ENCODE measurements around the gene GRB7. TPM values are rescaled to one million over a fixed set of nuclear protein-coding genes. Genes with fewer than 3 reads are reported as not detected.

GRB7 gene
- total RNA-seq, 2 experiments from 2014 or later, result 2.0 to 2.1 TPM

GRCh38 chr17:39727556-39727955 is 10.2 kb upstream of the GRB7 start:
- intact Hi-C loops (cut with micrococcal nuclease), result no loop called here
- Mint-ChIP-seq H3K9me3 (no peaks in the 10 kb centered on the region), H3K4me3 (no peak overlapping the region), H3K27ac (no peak overlapping the region), H3K4me1 (ENCODE audit: low read depth) (peaks cover 14% of the 10 kb centered on the region), H3K27me3 (ENCODE audit: low read depth) (no peaks in the 10 kb centered on the region), H3K36me3 (ENCODE audit: low read depth) (peaks cover 6% of the 10 kb centered on the region)
- DNase-seq, result no peak
- CTCF ChIA-PET, result no interaction called here

- H3K27me3 Mint-ChIP-seq (ENCODE audit: low read depth), result no peaks in the 10 kb centered on the region
- H3K9me3 Mint-ChIP-seq, result no peaks in the 10 kb centered on the region
- CTCF ChIA-PET, result interaction anchor here (0.6 to 3.1 kb wide), 19 partner anchors 7 to 197 kb away, joined by 3 to 15 read pairs (median 5); partner anchors contain the start of gene PNMT
- peaks cover 14% of the 10 kb centered on the region for H3K4me1 Mint-ChIP-seq (ENCODE audit: low read depth)
- H3K36me3 Mint-ChIP-seq (ENCODE audit: low read depth), result peaks cover 6% of the 10 kb centered on the region
- peak overlapping the region; percentile 87 for H3K4me3 Mint-ChIP-seq
- intact Hi-C loops (cut with micrococcal nuclease), result no loop called here
- H3K27ac Mint-ChIP-seq, result peak overlapping the region; percentile 84
- DNase-seq, result no peak
These were observed 8.4 kb upstream of the GRB7 start for GRCh38 chr17:39729280-39729851.

- peaks cover 6% of the 10 kb centered on the region for H3K36me3 Mint-ChIP-seq (ENCODE audit: low read depth)
- H3K4me1 Mint-ChIP-seq (ENCODE audit: low read depth), result peaks cover 14% of the 10 kb centered on the region
- DNase-seq, result peak; percentile 95
- H3K4me3 Mint-ChIP-seq, result peak within 1 kb of the TSS; percentile 87
- CTCF ChIA-PET, result interaction anchor here (0.6 to 3.1 kb wide), 25 partner anchors 8 to 221 kb away, joined by 3 to 15 read pairs (median 4); partner anchors contain the start of genes ERBB2 and PNMT
- H3K27ac Mint-ChIP-seq, result peak within 1 kb of the TSS; percentile 84
- intact Hi-C loops (cut with micrococcal nuclease), result loop anchor here (1.0 to 5.0 kb wide), 5 partner anchors 24 to 137 kb away; partner anchors contain the start of genes PGAP3 and STARD3
- no peaks in the 10 kb centered on the region for H3K9me3 Mint-ChIP-seq
- H3K27me3 Mint-ChIP-seq (ENCODE audit: low read depth), result no peaks in the 10 kb centered on the region
These were observed 7.4 kb upstream of the GRB7 start, which contains the start of gene MIEN1 for GRCh38 chr17:39730095-39730921. Gene MIEN1, minus strand, starts transcription at chr17:39730532. Its CDS starts 37 bp downstream, at chr17:39730495.

GRCh38 chr17:39732586-39732985 is 5.2 kb upstream of the GRB7 start:
- intact Hi-C loops (cut with micrococcal nuclease), result loop anchor here (5.0 kb wide), 1 partner anchor 95 kb away; the partner anchor contains the start of gene STARD3
- H3K4me1 Mint-ChIP-seq (ENCODE audit: low read depth), result peaks cover 14% of the 10 kb centered on the region
- CTCF ChIA-PET, result interaction anchor here (0.7 to 1.6 kb wide), 5 partner anchors 23 to 410 kb away, joined by 3 to 5 read pairs (median 3); no protein-coding TSS in a partner anchor
- H3K4me3 Mint-ChIP-seq, result no peak overlapping the region
- H3K9me3 Mint-ChIP-seq, result no peaks in the 10 kb centered on the region
- H3K27ac Mint-ChIP-seq, result no peak overlapping the region
- H3K36me3 Mint-ChIP-seq (ENCODE audit: low read depth), result peaks cover 4% of the 10 kb centered on the region
- H3K27me3 Mint-ChIP-seq (ENCODE audit: low read depth), result peaks cover under 1% of the 10 kb centered on the region
- DNase-seq, result no peak

GRCh38 chr17:39735882-39736281 is 1.9 kb upstream of the GRB7 start:
- no peaks in the 10 kb centered on the region for H3K9me3 Mint-ChIP-seq
- H3K27me3 Mint-ChIP-seq (ENCODE audit: low read depth), result peaks cover 13% of the 10 kb centered on the region
- intact Hi-C loops (cut with micrococcal nuclease), result no loop called here

GRCh38 chr17:39736319-39737165 is 1.2 kb upstream of the GRB7 start:
- no peak overlapping the region for H3K4me3 Mint-ChIP-seq
- no peaks in the 10 kb centered on the region for H3K36me3 Mint-ChIP-seq (ENCODE audit: low read depth)
- H3K4me1 Mint-ChIP-seq (ENCODE audit: low read depth), result peaks cover 23% of the 10 kb centered on the region
- H3K9me3 Mint-ChIP-seq, result no peaks in the 10 kb centered on the region
- CTCF ChIA-PET, result interaction anchor here (0.5 kb wide), 1 partner anchor 44 kb away, joined by 3 read pairs; no protein-coding TSS in a partner anchor
- intact Hi-C loops (cut with micrococcal nuclease), result no loop called here
- peaks cover 15% of the 10 kb centered on the region for H3K27me3 Mint-ChIP-seq (ENCODE audit: low read depth)
- H3K27ac Mint-ChIP-seq, result no peak overlapping the region
- DNase-seq, result no peak

More at GRCh38 chr17:39735882-39736281, 1.9 kb upstream of the GRB7 start:
- DNase-seq, result no peak
- no peak overlapping the region for H3K27ac Mint-ChIP-seq
- H3K36me3 Mint-ChIP-seq (ENCODE audit: low read depth), result no peaks in the 10 kb centered on the region
- H3K4me3 Mint-ChIP-seq, result no peak overlapping the region
- CTCF ChIA-PET, result no interaction called here
- peaks cover 23% of the 10 kb centered on the region for H3K4me1 Mint-ChIP-seq (ENCODE audit: low read depth)

GRCh38 chr17:39737206-39737759 is 455 bp upstream of the GRB7 start:
- Mint-ChIP-seq H3K4me1 (ENCODE audit: low read depth) (peaks cover 23% of the 10 kb centered on the region), H3K27me3 (ENCODE audit: low read depth) (peaks cover 15% of the 10 kb centered on the region), H3K27ac (no peak overlapping the region), H3K4me3 (peak overlapping the region; percentile 29), H3K36me3 (ENCODE audit: low read depth) (no peaks in the 10 kb centered on the region), H3K9me3 (no peaks in the 10 kb centered on the region)
- CTCF ChIA-PET, result no interaction called here
- intact Hi-C loops (cut with micrococcal nuclease), result no loop called here
- DNase-seq, result no peak

GRCh38 chr17:39738568-39738901 is 797 bp downstream of the GRB7 start:
- no peak overlapping the region for H3K27ac Mint-ChIP-seq
- peak; percentile 88 for DNase-seq
- no peaks in the 10 kb centered on the region for H3K9me3 Mint-ChIP-seq
- H3K4me1 Mint-ChIP-seq (ENCODE audit: low read depth), result peaks cover 23% of the 10 kb centered on the region
- CTCF ChIA-PET, result no interaction called here
- no peaks in the 10 kb centered on the region for H3K36me3 Mint-ChIP-seq (ENCODE audit: low read depth)
- peak overlapping the region; percentile 77 for H3K4me3 Mint-ChIP-seq
- H3K27me3 Mint-ChIP-seq (ENCODE audit: low read depth), result peaks cover 15% of the 10 kb centered on the region
- intact Hi-C loops (cut with micrococcal nuclease), result loop anchor here (2.0 kb wide), 1 partner anchor 32 kb away; no protein-coding TSS in a partner anchor

GRCh38 chr17:39738983-39739884 is 1.5 kb downstream of the GRB7 start:
- Mint-ChIP-seq H3K9me3 (no peaks in the 10 kb centered on the region), H3K36me3 (ENCODE audit: low read depth) (no peaks in the 10 kb centered on the region), H3K4me1 (ENCODE audit: low read depth) (peaks cover 23% of the 10 kb centered on the region), H3K27me3 (ENCODE audit: low read depth) (peaks cover 15% of the 10 kb centered on the region), H3K27ac (no peak overlapping the region), H3K4me3 (peak overlapping the region; percentile 77)
- peak; percentile 29 for DNase-seq
- intact Hi-C loops (cut with micrococcal nuclease), result loop anchor here (2.0 kb wide), 1 partner anchor 32 kb away; no protein-coding TSS in a partner anchor
- CTCF ChIA-PET, result no interaction called here

GRCh38 chr17:39739885-39740356 is 2.2 kb downstream of the GRB7 start:
- no peaks in the 10 kb centered on the region for H3K36me3 Mint-ChIP-seq (ENCODE audit: low read depth)
- CTCF ChIA-PET, result no interaction called here
- H3K27me3 Mint-ChIP-seq (ENCODE audit: low read depth), result peaks cover 15% of the 10 kb centered on the region
- peaks cover 23% of the 10 kb centered on the region for H3K4me1 Mint-ChIP-seq (ENCODE audit: low read depth)
- H3K27ac Mint-ChIP-seq, result no peak overlapping the region
- H3K4me3 Mint-ChIP-seq, result no peak overlapping the region
- intact Hi-C loops (cut with micrococcal nuclease), result loop anchor here (2.0 kb wide), 1 partner anchor 31 kb away; no protein-coding TSS in a partner anchor
- no peak for DNase-seq
- H3K9me3 Mint-ChIP-seq, result no peaks in the 10 kb centered on the region
